HEK293T (cell line): Measurements from ENCODE around the gene MEF2B.

ENCODE experiments used
- ARNT ChIP-seq: fragments of 450-650 bp; IDR thresholded peaks from 2 replicates; pipeline ENCODE4 v1.6.1; 2017; ENCODE audit warnings: mild to moderate bottlenecking
- ELF4 ChIP-seq: fragments of 450-650 bp; IDR thresholded peaks from 2 replicates; pipeline ENCODE4 v1.6.1; 2017; ENCODE audit warnings: antibody characterized with exemption
- FOXA1 ChIP-seq: fragments of 450-650 bp; IDR thresholded peaks from 2 replicates; pipeline ENCODE4 v1.6.1; 2016; ENCODE audit warnings: mild to moderate bottlenecking
- FOXM1 ChIP-seq: fragments of 450-650 bp; IDR thresholded peaks from 2 replicates; pipeline ENCODE4 v1.6.1; 2017; ENCODE audit warnings: mild to moderate bottlenecking, borderline replicate concordance
- LEF1 ChIP-seq: fragments of 450-650 bp; IDR thresholded peaks from 2 replicates; pipeline ENCODE4 v1.6.1; 2017; ENCODE audit warnings: mild to moderate bottlenecking, borderline replicate concordance
- SUZ12 ChIP-seq: fragments of 450-650 bp; IDR thresholded peaks from 2 replicates; pipeline ENCODE4 v1.6.1; 2016; ENCODE audit warnings: mild to moderate bottlenecking

DNA sequence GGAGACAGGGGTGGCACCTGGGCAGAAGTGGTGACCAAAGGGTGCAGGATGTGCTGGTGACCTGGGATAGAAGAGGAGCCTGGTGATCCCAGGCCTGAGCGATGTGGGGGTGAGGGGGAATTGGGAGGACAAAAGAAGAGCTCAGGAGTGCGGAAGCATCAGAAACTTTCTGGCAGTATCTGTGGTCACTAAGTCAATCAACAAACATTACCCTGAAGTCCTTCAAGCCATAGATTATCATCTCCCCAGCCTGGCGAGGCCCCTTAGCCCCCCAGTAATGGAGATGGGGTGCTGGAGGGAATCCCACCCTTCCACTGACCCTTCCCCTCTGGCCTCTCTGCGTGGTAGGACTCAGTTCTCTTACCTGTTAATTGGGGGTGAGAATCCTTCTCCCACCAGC is 10.5 kb downstream of the MEF2B start:
- no peak for TF ChIP-seq SUZ12
- no peak for TF ChIP-seq ARNT
- no peak for TF ChIP-seq FOXA1
- no peak for TF ChIP-seq FOXM1
- no peak for TF ChIP-seq ELF4
- TF ChIP-seq LEF1 = no peak
